GM18507 (cell line): Measurements from ENCODE around the gene AARS2.
"Not testable (repeated sequence)": the region's sequence is repeated elsewhere in the genome, so short reads cannot be mapped to it uniquely, and the experiment has no call there.

Experiments
- DNase-seq: peaks from one replicate; pipeline ENCODE4 v3.0.0; 2011; ENCODE audit warnings: low read depth; ENCODE audit not compliant: insufficient read length; ENCODE audit errors: extremely low spot score
- FAIRE-seq: peaks from 2 replicates; lab custom pipeline; 2011; peaks lifted over from hg19 to GRCh38; lab: Jason Lieb, UNC

AARS2 gene

GRCh38 chr6:44333273-44333919 lies 20.2 kb upstream of the AARS2 start:
- FAIRE-seq, result no peak

GRCh38 chr6:44332585-44332984 lies 19.4 kb upstream of the AARS2 start:
- FAIRE-seq (no peak), DNase-seq (no peak)

More at GRCh38 chr6:44333273-44333919, 20.2 kb upstream of the AARS2 start:
- no peak for DNase-seq

GRCh38 chr6:44329858-44330257 lies 16.7 kb upstream of the AARS2 start:
- no peak for FAIRE-seq

GRCh38 chr6:44328203-44328602 lies 15.1 kb upstream of the AARS2 start:
- not testable (repeated sequence) for DNase-seq, FAIRE-seq

More at GRCh38 chr6:44329858-44330257, 16.7 kb upstream of the AARS2 start:
- DNase-seq, result no peak

- DNase-seq (no peak), FAIRE-seq (no peak)
These were observed 14.6 kb upstream of the AARS2 start for GRCh38 chr6:44327760-44328159.

GRCh38 chr6:44327096-44327495 lies 13.9 kb upstream of the AARS2 start:
- no peak for FAIRE-seq
- no peak for DNase-seq

GRCh38 chr6:44321210-44321609 lies 8.1 kb upstream of the AARS2 start:
- FAIRE-seq (no peak), DNase-seq (no peak)

- FAIRE-seq, DNase-seq: not testable (repeated sequence)
These were observed 4.0 kb upstream of the AARS2 start for GRCh38 chr6:44317136-44317631.

GRCh38 chr6:44316481-44316880 lies 3.3 kb upstream of the AARS2 start:
- DNase-seq (no peak), FAIRE-seq (no peak)

GRCh38 chr6:44315951-44316350 lies 2.8 kb upstream of the AARS2 start:
- DNase-seq (no peak), FAIRE-seq (no peak)

- DNase-seq (no peak), FAIRE-seq (no peak)
These were observed 2.4 kb upstream of the AARS2 start for GRCh38 chr6:44315516-44315915.

- DNase-seq, FAIRE-seq: not testable (repeated sequence)
These were observed 1.5 kb upstream of the AARS2 start for GRCh38 chr6:44314657-44315056.

GRCh38 chr6:44311767-44312166 lies 1.4 kb downstream of the AARS2 start:
- DNase-seq (no peak), FAIRE-seq (no peak)

- FAIRE-seq, result no peak
These were observed 1.8 kb downstream of the AARS2 start for GRCh38 chr6:44311304-44311703.

GRCh38 chr6:44310241-44310640 lies 2.9 kb downstream of the AARS2 start:
- FAIRE-seq (no peak), DNase-seq (no peak)

More at GRCh38 chr6:44311304-44311703, 1.8 kb downstream of the AARS2 start:
- no peak for DNase-seq

GRCh38 chr6:44309631-44310030 lies 3.5 kb downstream of the AARS2 start:
- DNase-seq (no peak), FAIRE-seq (no peak)

GRCh38 chr6:44309092-44309491 lies 4.1 kb downstream of the AARS2 start:
- DNase-seq (no peak), FAIRE-seq (no peak)

GRCh38 chr6:44307217-44307616 lies 5.9 kb downstream of the AARS2 start:
- no peak for DNase-seq
- no peak for FAIRE-seq

- DNase-seq (no peak), FAIRE-seq (no peak)
These were observed 6.4 kb downstream of the AARS2 start for GRCh38 chr6:44306710-44307109.

- FAIRE-seq (no peak), DNase-seq (no peak)
These were observed 7.9 kb downstream of the AARS2 start for GRCh38 chr6:44305200-44305725.
